Endothelial cell of umbilical vein (primary cell): ENCODE measurements around the gene XKR3. TPM values are rescaled to one million over a fixed set of nuclear protein-coding genes. Genes with fewer than 3 reads are reported as not detected.

Experiments used
- BruUV-seq: library from RNA; stranded (reverse); fragments of 400-500 nt; replicated peaks from 2 replicates; lab custom pipeline; 2021; lab: Mats Ljungman, UMichigan
- CTCF ChIA-PET: fragments of 300-600, 350-600 bp; sonication (Branson Sonifier 250); formaldehyde crosslinking; loops from one replicate; lab custom pipeline; 2021; ENCODE audit warnings: antibody characterized with exemption, inconsistent platforms; lab: Charles Lee
- POLR2A ChIA-PET: fragments of 300-600, 350-600 bp; sonication (Branson Sonifier 250); formaldehyde crosslinking; loops from one replicate; lab custom pipeline; 2021; ENCODE audit warnings: antibody characterized with exemption, inconsistent platforms; lab: Charles Lee
- DNase-seq: peaks from one replicate; pipeline ENCODE4 v3.0.0-alpha.2; 2011; ENCODE audit warnings: low read depth, low spot score
- FAIRE-seq: peaks from 2 replicates; lab custom pipeline; 2011; peaks lifted over from hg19 to GRCh38; lab: Jason Lieb, UNC
- H2AFZ ChIP-seq: 2 replicates; pipeline ENCODE4 v1.6.0; 2012; ENCODE audit warnings: low read depth, low read length, control low read depth, inconsistent platforms
- H3K27ac ChIP-seq: 2 replicates; pipeline ENCODE4 v1.5.1; 2011; ENCODE audit warnings: low read depth, mild to moderate bottlenecking, control low read depth, low read length, moderate library complexity; ENCODE audit not compliant: insufficient read depth
- H3K27me3 ChIP-seq, 2 experiments: 2 replicates each; pipeline versions ENCODE4 v1.6.0 to v1.6.1; 2011; ENCODE audit warnings: low read length in 2 of 2, mixed read lengths in 1 of 2; ENCODE audit not compliant: control insufficient read depth in 2 of 2, insufficient read depth in 2 of 2
- H3K36me3 ChIP-seq, 2 experiments: 2 replicates in 1 of 2; 3 replicates in 1 of 2; pipeline ENCODE4 v1.5.1; 2011; ENCODE audit warnings: low read length in 2 of 2, mild to moderate bottlenecking in 1 of 2, moderate library complexity in 1 of 2; ENCODE audit not compliant: control insufficient read depth in 2 of 2, insufficient read depth in 2 of 2; ENCODE audit errors: extremely low read depth in 1 of 2
- H3K4me1 ChIP-seq: 3 replicates; pipeline ENCODE4 v1.5.1; 2011; ENCODE audit warnings: mild to moderate bottlenecking, low read length; ENCODE audit not compliant: control insufficient read depth, insufficient read depth; ENCODE audit errors: extremely low read depth
- H3K4me2 ChIP-seq: 2 replicates; pipeline ENCODE4 v1.6.1; 2011; ENCODE audit warnings: low read length, control low read depth, mixed read lengths; ENCODE audit not compliant: insufficient read depth
- H3K4me3 ChIP-seq, 3 experiments: fragments of 200-600 bp in 1 of 3; sonication (generic), shearing (Covaris generic) in 1 of 3; replicated peaks in 1 of 3; 2 replicates each; pipeline ENCODE4 v1.5.1; 2011 to 2016; ENCODE audit warnings: control low read depth in 3 of 3, low read length in 3 of 3, mild to moderate bottlenecking in 2 of 3, inconsistent platforms in 1 of 3, low read depth in 1 of 3, moderate library complexity in 1 of 3; ENCODE audit not compliant: insufficient read depth in 1 of 3
- H3K79me2 ChIP-seq: 2 replicates; pipeline ENCODE4 v1.6.0; 2012; ENCODE audit warnings: low read length, inconsistent platforms; ENCODE audit not compliant: control insufficient read depth, insufficient read depth
- H3K9ac ChIP-seq: replicated peaks from 2 replicates; pipeline ENCODE3; 2011; ENCODE audit warnings: low read length, control low read depth; ENCODE audit not compliant: insufficient read depth; ENCODE audit errors: extremely low read depth
- H3K9me1 ChIP-seq: replicated peaks from 3 replicates; pipeline ENCODE4 v1.6.0; 2011; ENCODE audit warnings: mild to moderate bottlenecking, low read length; ENCODE audit not compliant: control insufficient read depth, insufficient read depth; ENCODE audit errors: extremely low read depth
- H3K9me3 ChIP-seq: replicated peaks from 2 replicates; pipeline ENCODE4 v1.5.1; 2012; ENCODE audit warnings: low read length, inconsistent platforms; ENCODE audit not compliant: control insufficient read depth, insufficient read depth
- H4K20me1 ChIP-seq: replicated peaks from 2 replicates; pipeline ENCODE3; 2011; ENCODE audit warnings: mild to moderate bottlenecking, low read length; ENCODE audit not compliant: control insufficient read depth, insufficient read depth; ENCODE audit errors: extremely low read depth
- EZH2 ChIP-seq: IDR thresholded peaks from 2 replicates; pipeline ENCODE4 v1.6.1; 2012; ENCODE audit warnings: borderline replicate concordance, low read depth, mild to moderate bottlenecking, moderate library complexity, low read length, inconsistent platforms; ENCODE audit not compliant: severe bottlenecking
- FOS ChIP-seq: IDR thresholded peaks from 2 replicates; pipeline ENCODE4 v1.6.1; 2011; ENCODE audit warnings: mild to moderate bottlenecking, low read length, moderate library complexity, borderline replicate concordance; ENCODE audit not compliant: insufficient read depth
- GATA2 ChIP-seq: IDR thresholded peaks from 2 replicates; pipeline ENCODE4 v1.7.0; 2011; ENCODE audit warnings: low read depth, mild to moderate bottlenecking, moderate library complexity, mixed read lengths, low read length; ENCODE audit not compliant: insufficient read length, insufficient read depth
- JUN ChIP-seq: IDR thresholded peaks from 2 replicates; pipeline ENCODE4 v1.6.1; 2011; ENCODE audit warnings: borderline replicate concordance, low read depth; ENCODE audit not compliant: insufficient read length, insufficient read depth
- MAX ChIP-seq: IDR thresholded peaks from 2 replicates; pipeline ENCODE4 v1.6.1; 2011; ENCODE audit not compliant: insufficient read depth, insufficient read length
- MYC ChIP-seq: IDR thresholded peaks from one replicate; pipeline ENCODE4 v1.6.1; 2011; ENCODE audit warnings: mild to moderate bottlenecking, low read depth, low read length
- POLR2A ChIP-seq: IDR thresholded peaks from 2 replicates; pipeline ENCODE4 v1.6.1; 2012; ENCODE audit warnings: low read depth, mild to moderate bottlenecking, control low read depth, low read length
- POLR2AphosphoS5 ChIP-seq: IDR thresholded peaks from 2 replicates; pipeline ENCODE4 v1.6.1; 2012; ENCODE audit warnings: low read depth, mild to moderate bottlenecking, control low read depth, low read length, moderate library complexity; ENCODE audit not compliant: insufficient read depth
- dilution Hi-C: fragments of 300-500 bp; cut with MboI; formaldehyde crosslinking; loops from one replicate; pipeline ENCODE4 v1.15.0; 2019; ENCODE audit warnings: low sequenced_read_pairs; ENCODE audit not compliant: extremely low pct_ligation_motif_present
- intact Hi-C: fragments of 100-400 bp; cut with micrococcal nuclease; formaldehyde crosslinking; loops from one replicate; pipeline ENCODE4 v1.10.0; 2022
- polyA plus RNA-seq, 4 experiments: library from polyadenylated mRNA; depleted of rRNA in 3 of 4; stranded (reverse) in 3 of 4; unstranded in 1 of 4; fragments of >200 nt; gene quantifications; 2 replicates each; pipeline versions ENCODE4 v1.2.1 to v1.2.3, GENCODE V29; 2011 to 2012; ENCODE audit warnings: missing spikeins in 1 of 4
- total RNA-seq: library from RNA; stranded (reverse); gene quantifications from 2 replicates; pipeline ENCODE4 v1.2.3, GENCODE V29; 2021
- TF ChIP-seq, protein P1 (sequence below), 2 donors: IDR thresholded peaks; 1 replicate in 1 of 2; 2 replicates in 1 of 2; pipeline ENCODE4 v1.5.1; 2011; ENCODE audit warnings: low read length in 2 of 2, mild to moderate bottlenecking in 2 of 2, moderate library complexity in 2 of 2, control low read depth in 1 of 2, inconsistent platforms in 1 of 2, low read depth in 1 of 2; ENCODE audit not compliant: insufficient read depth in 1 of 2; ENCODE audit errors: extremely low read depth in 1 of 2

The XKR3 gene
- total and polyA plus RNA-seq, 2 donors (not counting 3 experiments of a cell fraction or from before 2014, with no cell fraction given), result not detected

DNA sequence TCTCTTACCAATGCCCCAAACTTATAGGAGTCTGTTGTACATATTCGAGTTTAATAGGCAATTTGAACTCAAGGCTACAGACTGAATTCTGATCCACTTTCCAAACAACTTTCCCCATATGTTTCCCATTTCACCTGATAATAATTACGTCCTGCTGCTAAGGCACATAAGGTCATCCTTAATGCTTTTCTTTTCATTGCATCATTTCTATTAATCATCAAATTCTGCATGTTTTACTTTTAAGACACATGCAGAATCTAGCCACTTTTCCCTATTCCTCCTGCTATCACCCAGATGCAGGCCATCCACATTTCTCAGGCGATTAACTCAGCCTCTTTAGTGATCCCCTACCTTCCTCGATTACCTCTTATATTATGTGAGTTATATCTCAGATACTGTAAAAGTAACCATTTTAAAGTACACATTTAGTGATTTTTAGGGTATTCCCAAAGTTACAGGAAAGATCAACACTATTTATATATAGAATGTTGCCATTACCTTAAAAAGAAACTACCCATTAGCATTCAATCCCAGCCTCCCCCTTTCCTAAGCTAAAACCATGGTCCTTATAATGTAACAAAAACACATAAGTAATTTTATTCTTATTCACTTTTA, 14.9 kb downstream of the XKR3 start:
- DNase-seq (no peak), FAIRE-seq (no peak)
- Histone ChIP-seq H3K27ac (no peak overlapping the region), H4K20me1 (no peaks in the 10 kb centered on the region), H3K27me3 (no peaks in the 10 kb centered on the region), H3K9ac (no peak overlapping the region), H3K4me3 (no peak overlapping the region), H3K4me2 (no peak overlapping the region), H3K9me3 (peaks cover 4% of the 10 kb centered on the region), H3K36me3 (no peaks in the 10 kb centered on the region), H3K79me2 (no peaks in the 10 kb centered on the region), H3K9me1 (no peaks in the 10 kb centered on the region), H2AFZ (no peak overlapping the region), H3K4me1 (no peaks in the 10 kb centered on the region)
- BruUV-seq, result no TSS peak
- POLR2A ChIA-PET, result no interaction called here
- intact Hi-C loops (no loop called here), dilution Hi-C loops (no loop called here)
- CTCF ChIA-PET, result no interaction called here
- TF ChIP-seq MYC (no peak), POLR2A (no peak), EZH2 (no peak), MAX (no peak), POLR2AphosphoS5 (no peak), FOS (no peak), JUN (no peak), GATA2 (no peak)
- TF ChIP-seq, protein P1, sequence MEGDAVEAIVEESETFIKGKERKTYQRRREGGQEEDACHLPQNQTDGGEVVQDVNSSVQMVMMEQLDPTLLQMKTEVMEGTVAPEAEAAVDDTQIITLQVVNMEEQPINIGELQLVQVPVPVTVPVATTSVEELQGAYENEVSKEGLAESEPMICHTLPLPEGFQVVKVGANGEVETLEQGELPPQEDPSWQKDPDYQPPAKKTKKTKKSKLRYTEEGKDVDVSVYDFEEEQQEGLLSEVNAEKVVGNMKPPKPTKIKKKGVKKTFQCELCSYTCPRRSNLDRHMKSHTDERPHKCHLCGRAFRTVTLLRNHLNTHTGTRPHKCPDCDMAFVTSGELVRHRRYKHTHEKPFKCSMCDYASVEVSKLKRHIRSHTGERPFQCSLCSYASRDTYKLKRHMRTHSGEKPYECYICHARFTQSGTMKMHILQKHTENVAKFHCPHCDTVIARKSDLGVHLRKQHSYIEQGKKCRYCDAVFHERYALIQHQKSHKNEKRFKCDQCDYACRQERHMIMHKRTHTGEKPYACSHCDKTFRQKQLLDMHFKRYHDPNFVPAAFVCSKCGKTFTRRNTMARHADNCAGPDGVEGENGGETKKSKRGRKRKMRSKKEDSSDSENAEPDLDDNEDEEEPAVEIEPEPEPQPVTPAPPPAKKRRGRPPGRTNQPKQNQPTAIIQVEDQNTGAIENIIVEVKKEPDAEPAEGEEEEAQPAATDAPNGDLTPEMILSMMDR (IDR thresholded peaks at IDR 0.05; ENCODE audit: extremely low read depth in 1 of 2, insufficient read depth in 1 of 2, low read depth in 1 of 2, low read length in 2 of 2), result no peak
